GM20431 (cell line): Measurements from ENCODE around the gene LRP11.
"Not testable (repeated sequence)": the region's sequence is repeated elsewhere in the genome, so short reads cannot be mapped to it uniquely, and the experiment has no call there.

ENCODE experiments used
- in situ Hi-C: fragments of 300-500 bp; cut with MseI, MboI; formaldehyde crosslinking; loops from one replicate; pipeline ENCODE4 v1.15.0; 2020; ENCODE audit warnings: low sequenced_read_pairs; ENCODE audit not compliant: unreplicated experiment

The LRP11 gene

DNA sequence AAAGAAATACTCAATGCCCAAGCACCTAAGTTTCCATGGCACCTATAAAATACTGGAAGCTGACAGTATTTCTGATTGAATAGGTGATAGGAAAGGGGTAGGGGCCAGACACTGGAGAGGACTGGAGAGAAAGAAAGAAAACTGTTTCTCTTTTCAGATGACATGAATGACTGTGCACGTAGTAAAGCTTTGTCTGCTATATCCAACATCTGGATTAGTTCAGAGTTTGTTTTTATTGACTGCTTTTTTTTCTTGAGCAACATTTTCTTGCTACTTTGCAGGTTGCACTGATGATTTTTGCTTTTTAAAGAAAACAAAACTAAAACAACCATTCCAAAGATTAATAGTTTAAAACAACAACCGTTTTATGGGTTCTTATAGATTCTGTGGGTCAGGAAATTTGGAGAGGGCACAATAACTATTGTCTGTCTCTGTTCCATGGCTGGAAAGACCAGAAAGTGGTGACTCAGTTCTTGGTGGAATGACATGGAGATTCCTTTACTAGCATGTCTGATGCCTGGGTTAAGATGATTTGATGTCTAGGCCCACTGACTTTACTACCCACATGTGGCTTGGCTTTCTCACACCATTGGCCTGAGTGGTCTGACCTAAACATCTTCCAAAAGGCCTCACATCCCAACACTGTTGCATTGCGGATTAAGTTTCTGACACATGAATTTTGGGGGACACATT lies 12.2 kb upstream of the LRP11 start:
- in situ Hi-C loops = no loop called here

GRCh38 chr6:149872233-149872632 lies 8.1 kb upstream of the LRP11 start:
- in situ Hi-C loops = no loop called here

DNA sequence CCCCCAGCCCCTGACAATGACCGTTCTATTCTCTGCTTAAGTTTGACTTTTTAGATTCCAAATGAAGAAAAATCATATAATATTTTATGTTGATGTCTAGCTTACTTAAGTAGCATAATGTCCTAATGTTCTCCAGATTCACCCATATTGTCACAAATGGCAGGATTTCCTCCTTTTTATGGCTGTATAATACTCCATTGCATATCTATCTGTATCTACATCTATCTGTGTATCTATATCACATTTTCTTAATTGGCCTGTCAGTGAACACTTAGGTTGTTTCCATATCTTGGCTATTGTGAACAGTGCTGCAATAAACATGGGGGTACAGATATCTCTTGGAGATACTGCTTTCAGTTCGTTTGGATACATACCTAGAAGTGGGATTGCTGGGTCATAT lies 7.0 kb upstream of the LRP11 start:
- in situ Hi-C loops = no loop called here

DNA sequence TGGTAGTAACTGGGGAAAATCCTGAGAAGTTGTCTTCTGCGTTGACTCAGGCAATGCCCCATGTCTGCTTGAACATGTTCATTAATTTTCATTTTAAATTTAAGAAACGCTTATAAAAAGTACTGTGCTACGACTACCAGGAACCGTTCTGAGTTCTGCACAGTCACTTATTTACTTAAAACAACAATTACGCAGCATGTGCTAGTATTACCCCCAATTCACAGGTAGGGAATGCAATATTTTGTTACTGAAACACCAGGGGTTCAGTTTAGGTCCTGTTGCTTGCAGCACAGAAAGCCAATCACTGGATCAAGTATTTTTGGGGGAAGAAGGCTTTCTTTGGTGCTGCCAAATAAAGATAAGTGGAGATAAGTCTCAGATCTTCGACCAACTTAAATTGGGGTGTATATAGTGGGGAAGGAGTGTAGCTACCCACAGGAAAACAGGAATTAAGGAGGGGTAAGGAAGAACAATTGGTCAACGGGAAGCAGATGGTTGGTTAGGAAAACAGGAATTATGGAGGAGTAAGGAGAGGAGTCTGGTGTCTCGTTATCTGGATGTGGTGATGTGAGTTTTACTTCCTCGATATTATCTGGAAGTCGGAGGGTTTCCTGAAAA lies 5.2 kb upstream of the LRP11 start:
- in situ Hi-C loops = no loop called here

DNA sequence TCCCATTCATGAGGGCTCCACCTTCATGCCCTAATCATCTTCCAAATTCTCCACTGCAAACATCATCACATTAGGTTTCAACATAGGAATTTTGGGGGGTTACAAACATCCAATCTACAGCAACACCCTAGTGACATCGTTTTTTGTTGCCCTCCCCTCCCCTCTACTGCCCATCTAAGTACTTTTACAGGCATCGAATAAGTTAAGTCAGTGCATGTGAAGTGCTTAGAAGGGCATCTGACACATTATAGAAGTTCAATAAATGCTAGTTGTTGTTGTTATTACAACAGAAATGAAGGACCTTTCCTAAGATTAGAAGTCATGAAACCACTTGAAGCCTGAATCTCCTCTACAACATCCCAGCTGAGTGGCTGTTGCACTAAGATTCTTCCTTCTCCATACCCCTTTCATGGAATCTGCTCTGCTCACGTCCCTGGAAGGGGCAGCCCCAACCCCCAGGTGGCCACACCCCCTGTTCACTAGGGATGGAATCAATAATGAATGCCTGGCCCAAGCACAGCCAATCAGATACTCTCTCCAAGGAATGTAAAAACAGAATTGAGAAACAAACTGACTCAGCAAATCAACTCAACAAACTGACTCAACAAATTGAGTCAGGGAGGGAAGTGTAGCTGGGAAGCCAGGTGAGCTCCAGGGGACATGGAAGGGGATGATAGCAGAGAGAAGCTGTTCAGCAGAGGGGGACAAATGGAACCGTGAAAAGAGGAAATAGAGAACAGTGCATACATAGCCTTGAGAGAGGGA lies 3.9 kb upstream of the LRP11 start:
- in situ Hi-C loops = no loop called here

- in situ Hi-C loops = no loop called here
Observed at GRCh38 chr6:149864578-149865535, 698 bp upstream of the LRP11 start.

DNA sequence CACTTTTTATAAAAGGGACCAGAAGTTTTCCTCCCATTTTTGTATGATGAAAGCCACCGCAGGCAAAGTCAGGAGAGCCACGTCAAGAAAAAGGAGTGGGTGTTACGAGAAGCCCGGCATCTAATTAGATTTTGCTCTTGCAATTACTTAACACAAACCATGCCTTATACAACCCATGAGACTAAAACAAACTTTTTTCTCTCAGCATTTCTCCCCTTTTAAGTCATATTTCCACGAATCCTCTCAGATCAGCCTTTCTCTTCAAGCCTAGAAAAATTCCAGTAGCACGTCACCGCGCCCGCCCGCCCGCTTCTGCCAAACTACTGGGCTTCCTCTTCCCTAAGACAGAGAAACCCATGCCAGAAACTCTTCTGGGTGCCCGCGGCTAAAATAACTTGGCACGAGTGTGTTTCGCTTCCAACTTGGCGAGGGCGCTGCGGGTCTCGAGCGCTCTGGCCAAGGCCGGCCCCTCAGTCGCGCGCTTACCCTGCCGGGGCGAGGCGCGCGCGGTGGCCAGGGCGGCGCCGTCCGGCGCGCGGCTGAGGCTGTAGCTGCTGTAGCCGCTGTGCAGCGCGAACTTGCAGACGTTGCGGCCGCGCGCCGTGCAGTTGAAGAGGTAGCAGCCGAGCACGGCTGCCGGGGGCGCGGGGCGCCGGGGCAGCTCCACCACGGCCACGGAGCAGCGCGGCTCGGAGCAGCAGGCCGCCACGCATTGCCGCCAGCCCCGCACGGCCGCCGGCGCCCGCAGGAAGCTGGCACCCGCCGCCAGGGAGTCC lies 1.0 kb downstream of the LRP11 start:
- in situ Hi-C loops = no loop called here

DNA sequence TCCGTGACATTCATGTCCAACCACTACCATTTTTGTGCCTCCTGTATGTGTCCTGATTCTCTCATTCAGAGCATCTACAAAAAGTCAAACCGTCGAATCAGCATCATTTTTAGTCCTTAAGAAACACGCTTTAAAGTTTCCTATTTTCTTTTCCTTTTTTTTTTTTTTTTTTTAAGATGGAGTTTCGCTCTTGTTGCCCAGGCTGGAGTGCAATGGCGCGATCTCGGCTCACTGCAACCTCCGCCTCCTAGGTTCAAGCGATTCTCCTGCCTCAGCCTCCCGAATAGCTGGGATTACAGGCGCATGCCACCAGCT lies 1.8 kb downstream of the LRP11 start:
- in situ Hi-C loops = not testable (repeated sequence)

DNA sequence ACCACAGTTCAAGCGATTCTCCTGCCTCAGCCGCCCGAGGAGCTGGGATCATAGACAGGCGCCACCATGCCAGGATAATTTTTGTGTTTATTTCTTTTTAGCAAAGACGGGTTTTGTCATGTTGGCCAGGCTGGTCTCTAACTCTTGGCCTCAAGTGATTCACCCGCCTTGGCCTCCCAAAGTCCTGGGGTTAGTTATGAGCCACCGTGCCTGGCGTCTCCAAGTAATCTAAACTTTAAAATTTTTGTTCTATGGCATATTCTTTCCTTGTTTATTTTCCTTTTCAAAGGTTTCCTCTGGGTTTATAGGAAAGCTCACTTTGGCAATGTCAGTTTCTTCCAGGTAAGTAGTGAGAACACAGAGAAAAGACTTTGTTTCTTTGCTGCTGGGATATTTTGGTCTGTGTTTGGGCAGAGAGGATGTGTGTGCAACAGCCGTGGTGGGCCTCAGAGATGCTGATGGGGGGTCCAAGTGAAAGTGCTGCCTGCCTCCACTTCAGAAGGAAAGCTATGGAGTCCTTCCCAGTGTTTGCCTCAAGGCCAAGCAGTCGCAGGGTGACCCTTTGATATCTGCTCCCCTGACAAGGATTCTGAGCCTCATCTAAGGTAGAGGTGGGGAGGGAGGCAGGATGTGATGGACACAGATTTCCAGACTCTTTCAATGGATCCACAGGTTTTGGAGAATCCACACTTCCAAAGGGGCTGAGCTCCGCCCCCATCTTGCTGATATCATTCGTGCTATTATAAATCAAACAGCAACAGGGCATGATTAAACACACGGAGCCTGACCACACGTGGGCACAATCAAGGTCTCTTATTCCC lies 2.3 kb downstream of the LRP11 start:
- in situ Hi-C loops = no loop called here

GRCh38 chr6:149860834-149861602 lies 3.1 kb downstream of the LRP11 start:
- in situ Hi-C loops = no loop called here

- in situ Hi-C loops = no loop called here
Observed at GRCh38 chr6:149860513-149860833, 3.7 kb downstream of the LRP11 start.

DNA sequence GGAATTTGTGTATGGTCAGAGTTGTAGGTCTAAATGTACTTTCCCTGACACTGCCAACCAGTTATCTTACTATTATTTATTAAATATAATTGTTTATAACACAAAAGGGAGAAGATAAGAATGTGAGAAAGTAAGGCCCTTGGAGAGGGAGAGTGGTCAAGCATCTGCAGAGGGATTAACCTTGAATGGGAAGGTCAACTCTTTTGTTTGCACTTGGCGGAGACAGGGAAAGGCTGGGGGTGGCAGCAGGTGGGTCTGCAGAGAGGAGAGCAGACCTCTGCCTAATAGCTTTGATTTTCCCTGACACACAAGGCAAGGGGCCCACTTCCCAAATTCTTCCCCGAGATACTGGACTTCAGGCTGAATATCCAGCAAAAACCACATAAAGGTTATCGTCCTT lies 4.2 kb downstream of the LRP11 start:
- in situ Hi-C loops = no loop called here

- in situ Hi-C loops = no loop called here
Observed at GRCh38 chr6:149859368-149859767, 4.8 kb downstream of the LRP11 start.

DNA sequence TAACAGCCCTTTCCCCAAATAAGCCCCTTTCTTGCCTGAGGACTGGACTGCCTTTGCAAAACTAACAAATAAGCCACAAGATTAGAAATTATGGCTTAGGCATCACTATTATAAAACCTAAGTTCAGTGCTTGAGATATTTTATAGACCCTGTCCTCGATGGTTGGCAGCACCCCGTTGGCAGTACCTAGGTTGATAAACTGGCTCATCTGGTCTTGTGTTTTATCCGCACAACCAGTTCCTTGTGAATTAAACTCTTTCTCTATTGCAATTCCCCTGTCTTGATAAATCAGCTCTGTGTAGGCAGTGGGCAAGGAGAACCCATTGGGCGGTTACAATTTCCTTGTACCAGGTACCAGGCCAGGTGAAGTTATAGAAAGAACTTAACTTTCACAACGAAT lies 6.6 kb downstream of the LRP11 start:
- in situ Hi-C loops = no loop called here

GRCh38 chr6:149856256-149856994 lies 7.7 kb downstream of the LRP11 start:
- in situ Hi-C loops = no loop called here

GRCh38 chr6:149855741-149856140 lies 8.4 kb downstream of the LRP11 start:
- in situ Hi-C loops = no loop called here

DNA sequence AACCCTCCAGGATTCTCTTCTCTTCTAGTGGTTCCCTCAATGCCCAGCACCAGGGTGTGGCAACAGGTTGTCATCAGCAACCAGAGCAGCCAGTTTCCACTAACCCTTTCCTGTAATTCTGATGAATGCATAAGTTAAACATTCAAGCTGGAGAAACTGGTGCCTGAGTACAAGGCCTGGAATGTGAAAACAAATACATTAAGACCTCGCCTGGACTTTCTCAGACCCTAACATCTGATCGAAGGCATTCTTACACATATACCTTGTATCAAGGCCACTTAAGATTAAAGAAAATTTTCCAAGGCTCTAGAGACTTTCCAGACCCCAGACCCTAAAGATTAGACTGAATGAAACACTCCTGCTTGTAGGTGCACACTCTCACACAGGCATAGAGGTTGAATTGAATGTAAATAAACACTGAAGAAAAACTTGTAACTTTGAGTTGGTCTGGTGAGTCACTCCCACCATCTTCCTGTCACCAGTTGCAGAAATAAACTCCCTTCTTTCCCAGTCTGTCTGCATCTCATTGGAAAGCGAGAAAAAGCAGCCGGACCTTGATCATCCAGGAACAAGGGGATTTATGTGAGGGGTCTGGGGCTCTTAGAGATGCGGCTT lies 9.0 kb downstream of the LRP11 start:
- in situ Hi-C loops = no loop called here
